SK-N-SH (cell line): ENCODE measurements around the gene DSG2.

Experiments
- POLR2AphosphoS5 ChIP-seq: IDR thresholded peaks from 2 replicates; pipeline ENCODE4 v1.6.1; 2012; ENCODE audit warnings: low read depth, low read length
- RAD21 ChIP-seq: IDR thresholded peaks from 2 replicates; pipeline ENCODE4 v1.6.1; 2012; ENCODE audit warnings: mild to moderate bottlenecking, low read length
- SIN3A ChIP-seq: IDR thresholded peaks from 2 replicates; pipeline ENCODE4 v1.6.1; 2012; ENCODE audit warnings: low read depth, mild to moderate bottlenecking, low read length, moderate library complexity, borderline replicate concordance
- TF ChIP-seq, protein P1 (sequence below): fragments of 200-600 bp; sonication (generic); IDR thresholded peaks from 2 replicates; pipeline ENCODE4 v1.6.1; 2017; ENCODE audit warnings: antibody characterized with exemption, mild to moderate bottlenecking, moderate library complexity
- TF ChIP-seq, protein P2 (sequence below): IDR thresholded peaks from 2 replicates; pipeline ENCODE4 v1.6.1; 2012; ENCODE audit warnings: mild to moderate bottlenecking, low read depth, low read length, moderate library complexity

GRCh38 chr18:31509571-31509970, 11.6 kb downstream of the DSG2 start:
- TF ChIP-seq, protein P1, sequence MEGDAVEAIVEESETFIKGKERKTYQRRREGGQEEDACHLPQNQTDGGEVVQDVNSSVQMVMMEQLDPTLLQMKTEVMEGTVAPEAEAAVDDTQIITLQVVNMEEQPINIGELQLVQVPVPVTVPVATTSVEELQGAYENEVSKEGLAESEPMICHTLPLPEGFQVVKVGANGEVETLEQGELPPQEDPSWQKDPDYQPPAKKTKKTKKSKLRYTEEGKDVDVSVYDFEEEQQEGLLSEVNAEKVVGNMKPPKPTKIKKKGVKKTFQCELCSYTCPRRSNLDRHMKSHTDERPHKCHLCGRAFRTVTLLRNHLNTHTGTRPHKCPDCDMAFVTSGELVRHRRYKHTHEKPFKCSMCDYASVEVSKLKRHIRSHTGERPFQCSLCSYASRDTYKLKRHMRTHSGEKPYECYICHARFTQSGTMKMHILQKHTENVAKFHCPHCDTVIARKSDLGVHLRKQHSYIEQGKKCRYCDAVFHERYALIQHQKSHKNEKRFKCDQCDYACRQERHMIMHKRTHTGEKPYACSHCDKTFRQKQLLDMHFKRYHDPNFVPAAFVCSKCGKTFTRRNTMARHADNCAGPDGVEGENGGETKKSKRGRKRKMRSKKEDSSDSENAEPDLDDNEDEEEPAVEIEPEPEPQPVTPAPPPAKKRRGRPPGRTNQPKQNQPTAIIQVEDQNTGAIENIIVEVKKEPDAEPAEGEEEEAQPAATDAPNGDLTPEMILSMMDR, result no peak
- no peak for TF ChIP-seq SIN3A
- TF ChIP-seq POLR2AphosphoS5, result no peak
- TF ChIP-seq, protein P2, sequence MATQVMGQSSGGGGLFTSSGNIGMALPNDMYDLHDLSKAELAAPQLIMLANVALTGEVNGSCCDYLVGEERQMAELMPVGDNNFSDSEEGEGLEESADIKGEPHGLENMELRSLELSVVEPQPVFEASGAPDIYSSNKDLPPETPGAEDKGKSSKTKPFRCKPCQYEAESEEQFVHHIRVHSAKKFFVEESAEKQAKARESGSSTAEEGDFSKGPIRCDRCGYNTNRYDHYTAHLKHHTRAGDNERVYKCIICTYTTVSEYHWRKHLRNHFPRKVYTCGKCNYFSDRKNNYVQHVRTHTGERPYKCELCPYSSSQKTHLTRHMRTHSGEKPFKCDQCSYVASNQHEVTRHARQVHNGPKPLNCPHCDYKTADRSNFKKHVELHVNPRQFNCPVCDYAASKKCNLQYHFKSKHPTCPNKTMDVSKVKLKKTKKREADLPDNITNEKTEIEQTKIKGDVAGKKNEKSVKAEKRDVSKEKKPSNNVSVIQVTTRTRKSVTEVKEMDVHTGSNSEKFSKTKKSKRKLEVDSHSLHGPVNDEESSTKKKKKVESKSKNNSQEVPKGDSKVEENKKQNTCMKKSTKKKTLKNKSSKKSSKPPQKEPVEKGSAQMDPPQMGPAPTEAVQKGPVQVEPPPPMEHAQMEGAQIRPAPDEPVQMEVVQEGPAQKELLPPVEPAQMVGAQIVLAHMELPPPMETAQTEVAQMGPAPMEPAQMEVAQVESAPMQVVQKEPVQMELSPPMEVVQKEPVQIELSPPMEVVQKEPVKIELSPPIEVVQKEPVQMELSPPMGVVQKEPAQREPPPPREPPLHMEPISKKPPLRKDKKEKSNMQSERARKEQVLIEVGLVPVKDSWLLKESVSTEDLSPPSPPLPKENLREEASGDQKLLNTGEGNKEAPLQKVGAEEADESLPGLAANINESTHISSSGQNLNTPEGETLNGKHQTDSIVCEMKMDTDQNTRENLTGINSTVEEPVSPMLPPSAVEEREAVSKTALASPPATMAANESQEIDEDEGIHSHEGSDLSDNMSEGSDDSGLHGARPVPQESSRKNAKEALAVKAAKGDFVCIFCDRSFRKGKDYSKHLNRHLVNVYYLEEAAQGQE, result no peak
- no peak for TF ChIP-seq RAD21
